ENCODE measurements around the gene RPL39.
"Not testable (repeated sequence)": the region's sequence is repeated elsewhere in the genome, so short reads cannot be mapped to it uniquely, and the experiment has no call there.

The RPL39 gene

GRCh38 chrX:119809185-119809666 lies 17.8 kb upstream of the RPL39 start:
- no peak for TF ChIP-seq CTCF (IDR thresholded peaks at IDR 0.05; ENCODE audit: insufficient read depth, low read depth, low read length, missing control alignments)
- no peak overlapping the region for H3K4me3 ChIP-seq (ENCODE audit: low read length)
- DNase-seq (ENCODE audit: low read depth), result no peak

GRCh38 chrX:119808461-119808860 lies 17.0 kb upstream of the RPL39 start:
- DNase-seq (ENCODE audit: low read depth); H3K4me3 ChIP-seq (ENCODE audit: low read length): not testable (repeated sequence)

GRCh38 chrX:119802546-119802945 lies 11.1 kb upstream of the RPL39 start:
- no peak for DNase-seq (ENCODE audit: low read depth)
- no peak for TF ChIP-seq CTCF (IDR thresholded peaks at IDR 0.05; ENCODE audit: insufficient read depth, low read depth, low read length, missing control alignments)
- H3K4me3 ChIP-seq (ENCODE audit: low read length), result no peak overlapping the region

- no peak for TF ChIP-seq CTCF (IDR thresholded peaks at IDR 0.05; ENCODE audit: insufficient read depth, low read depth, low read length, missing control alignments)
- DNase-seq (ENCODE audit: low read depth), result no peak
- H3K4me3 ChIP-seq (ENCODE audit: low read length), result no peak overlapping the region
These were observed 10.1 kb upstream of the RPL39 start for GRCh38 chrX:119801253-119802221.

GRCh38 chrX:119790977-119791436 lies 423 bp downstream of the RPL39 start:
- peak overlapping the region; percentile 75 for H3K4me3 ChIP-seq (ENCODE audit: low read length)
- peak; percentile 43 for DNase-seq (ENCODE audit: low read depth)
- TF ChIP-seq CTCF (IDR thresholded peaks at IDR 0.05; ENCODE audit: insufficient read depth, low read depth, low read length, missing control alignments), result peak; percentile 19

GRCh38 chrX:119784747-119785446 lies 6.5 kb downstream of the RPL39 start:
- no peak overlapping the region for H3K4me3 ChIP-seq (ENCODE audit: low read length)
- TF ChIP-seq CTCF (IDR thresholded peaks at IDR 0.05; ENCODE audit: insufficient read depth, low read depth, low read length, missing control alignments), result peak; percentile 50
- peak; percentile 37 for DNase-seq (ENCODE audit: low read depth)

- no peak for DNase-seq (ENCODE audit: low read depth)
- no peak overlapping the region for H3K4me3 ChIP-seq (ENCODE audit: low read length)
- no peak for TF ChIP-seq CTCF (IDR thresholded peaks at IDR 0.05; ENCODE audit: insufficient read depth, low read depth, low read length, missing control alignments)
These were observed 8.4 kb downstream of the RPL39 start for GRCh38 chrX:119783026-119783425.

Data from epithelial cell of esophagus (primary cell).